DLD1 (cell line): Measurements from ENCODE around the gene DEFB128.

Source experiments
- in situ Hi-C: cut with HindIII; loops from 2 replicates; pipeline ENCODE4 v1.10.0; 2017; ENCODE audit warnings: low sequenced_read_pairs

DEFB128 gene

GRCh38 chr20:157154-157553 lies 32.4 kb downstream of the DEFB128 start, which contains the start of gene DEFB127:
Gene DEFB127 (plus strand): TSS chr20:157454. CDS start chr20:157545, 91 bp downstream.
- in situ Hi-C loops = no loop called here

GRCh38 chr20:152131-152530 lies 37.4 kb downstream of the DEFB128 start:
- in situ Hi-C loops = no loop called here

- in situ Hi-C loops = no loop called here
Measured at GRCh38 chr20:145877-146276, 43.6 kb downstream of the DEFB128 start.

GRCh38 chr20:142290-142689 lies 47.2 kb downstream of the DEFB128 start, which contains the start of gene DEFB126:
Gene DEFB126 (plus strand): TSS chr20:142590. CDS start chr20:142629, 39 bp downstream.
- in situ Hi-C loops = no loop called here
